ENCODE data around the gene CDC27.
"Not testable (repeated sequence)": the region's sequence is repeated elsewhere in the genome, so short reads cannot be mapped to it uniquely, and the experiment has no call there.

Gene CDC27

GRCh38 chr17:47070266-47070665, 118.8 kb downstream of the CDC27 start:
- H3K36me3 ChIP-seq (ENCODE audit: control insufficient read depth, insufficient read depth, low read length); H2AK5ac ChIP-seq (ENCODE audit: low read length); H4K8ac ChIP-seq (ENCODE audit: low read depth, low read length); H3K79me1 ChIP-seq (ENCODE audit: low read length); H2BK15ac ChIP-seq (replicated peaks; ENCODE audit: low read depth); H2BK5ac ChIP-seq (ENCODE audit: low read length); H3K4me3 ChIP-seq (ENCODE audit: low read length); H4K5ac ChIP-seq (ENCODE audit: low read length); H3K4me2 ChIP-seq (ENCODE audit: low read length); H3K56ac ChIP-seq (ENCODE audit: low read length); H3K9ac ChIP-seq (ENCODE audit: low read length); H3K4me1 ChIP-seq (ENCODE audit: control insufficient read depth, low read depth, low read length); H3K18ac ChIP-seq (ENCODE audit: low read length); H3K27ac ChIP-seq (ENCODE audit: low read depth, low read length); H3K27me3 ChIP-seq (ENCODE audit: insufficient read depth, low read length, poor library complexity); H3K4ac ChIP-seq (ENCODE audit: low read depth, low read length); H3K23ac ChIP-seq (ENCODE audit: low read length); H2BK120ac ChIP-seq (ENCODE audit: low read depth, low read length); H3K79me2 ChIP-seq (ENCODE audit: control insufficient read depth, insufficient read depth, low read length); DNase-seq: not testable (repeated sequence)
- no CpG with 5 or more reads among the region's 4 CpGs for WGBS (ENCODE audit: extremely low coverage, insufficient coverage, low lambda C conversion rate)

Data from mesendoderm (in vitro differentiated cells).